Activated CD8-positive, alpha-beta T cell treated with anti-CD3 and anti-CD28 coated beads, Interleukin-2, amount 10 ng/mL, durations not matched to agents 7 days and 5 days (primary cell): ENCODE measurements around the gene ACP4. TPM values are rescaled to one million over a fixed set of nuclear protein-coding genes. Genes with fewer than 3 reads are reported as not detected.
A peak's percentile ranks its signal among the peaks of the same experiment; 100 is the strongest.

Experiments used
- ATAC-seq: fragments of 150-1000 bp; cut with Tn5 transposase; one replicate; pipeline ENCODE4 v1.10.0; 2021; ENCODE audit warnings: moderate library complexity
- CTCF ChIA-PET: fragments of 350-600 bp; sonication (Branson Sonifier 250); formaldehyde crosslinking; loops from one replicate; lab custom pipeline; 2021; ENCODE audit warnings: antibody characterized with exemption; lab: Charles Lee
- POLR2A ChIA-PET: fragments of 350-600 bp; sonication (Branson Sonifier 250); formaldehyde crosslinking; loops from one replicate; lab custom pipeline; 2021; ENCODE audit warnings: antibody characterized with exemption; lab: Charles Lee
- DNase-seq: peaks from one replicate; pipeline ENCODE4 v3.0.0-alpha.2; 2020
- H3K27ac Mint-ChIP-seq: one replicate; pipeline ENCODE4 v1.8.0; 2021; ENCODE audit warnings: mild to moderate bottlenecking, mixed read lengths
- H3K27me3 Mint-ChIP-seq: one replicate; pipeline ENCODE4 v1.8.0; 2021; ENCODE audit warnings: low read depth, mixed read lengths
- H3K36me3 Mint-ChIP-seq: one replicate; pipeline ENCODE4 v1.8.0; 2021; ENCODE audit warnings: low read depth, mixed read lengths
- H3K4me1 Mint-ChIP-seq: one replicate; pipeline ENCODE4 v1.8.0; 2021; ENCODE audit warnings: low read depth, mixed read lengths
- H3K4me3 Mint-ChIP-seq: one replicate; pipeline ENCODE4 v1.8.0; 2021; ENCODE audit warnings: mild to moderate bottlenecking, mixed read lengths
- H3K9me3 Mint-ChIP-seq: one replicate; pipeline ENCODE4 v1.8.0; 2022; ENCODE audit warnings: mixed read lengths; ENCODE audit not compliant: insufficient read depth
- total RNA-seq, 2 experiments: library from RNA; stranded (reverse); gene quantifications; one replicate each; pipeline ENCODE4 v1.2.3, GENCODE V29; 2021

Gene ACP4
- total RNA-seq, 2 experiments from 2014 or later = not detected

- DNase-seq (no peak), ATAC-seq (no peak)
- Mint-ChIP-seq H3K27me3 (peaks cover 11% of the 10 kb centered on the region), H3K9me3 (no peaks in the 10 kb centered on the region), H3K4me3 (no peak overlapping the region), H3K4me1 (peaks cover 3% of the 10 kb centered on the region), H3K27ac (no peak overlapping the region), H3K36me3 (no peaks in the 10 kb centered on the region)
- CTCF ChIA-PET = interaction anchor here (1.0 kb wide), 1 partner anchor 10 kb away, joined by 3 read pairs; no protein-coding TSS in a partner anchor
- POLR2A ChIA-PET = no interaction called here
These were observed 40.2 kb downstream of the ACP4 start for GRCh38 chr19:50830266-50831025.

GRCh38 chr19:50831026-50831396, 40.8 kb downstream of the ACP4 start:
- Mint-ChIP-seq H3K4me1 (peaks cover 6% of the 10 kb centered on the region), H3K36me3 (no peaks in the 10 kb centered on the region), H3K27me3 (peaks cover 11% of the 10 kb centered on the region), H3K27ac (no peak overlapping the region), H3K9me3 (no peaks in the 10 kb centered on the region), H3K4me3 (no peak overlapping the region)
- DNase-seq (no peak), ATAC-seq (no peak)
- POLR2A ChIA-PET = no interaction called here
- CTCF ChIA-PET = interaction anchor here (1.0 kb wide), 1 partner anchor 10 kb away, joined by 3 read pairs; no protein-coding TSS in a partner anchor

- Mint-ChIP-seq H3K9me3 (no peaks in the 10 kb centered on the region), H3K36me3 (no peaks in the 10 kb centered on the region), H3K4me3 (no peak overlapping the region), H3K27me3 (peaks cover 20% of the 10 kb centered on the region), H3K27ac (no peak overlapping the region), H3K4me1 (peaks cover 14% of the 10 kb centered on the region)
- POLR2A ChIA-PET = interaction anchor here (1.3 kb wide), 1 partner anchor 28 kb away, joined by 4 read pairs; no protein-coding TSS in a partner anchor
- DNase-seq (no peak), ATAC-seq (no peak)
- CTCF ChIA-PET = no interaction called here
These were observed 42.5 kb downstream of the ACP4 start for GRCh38 chr19:50832666-50833065.

GRCh38 chr19:50833117-50833801, 43.0 kb downstream of the ACP4 start, which contains the start of gene KLK15:
Gene KLK15 (minus strand): TSS chr19:50833574. CDS start chr19:50831492, 2,082 bp downstream.
- POLR2A ChIA-PET = interaction anchor here (1.3 kb wide), 1 partner anchor 28 kb away, joined by 4 read pairs; no protein-coding TSS in a partner anchor
- peaks cover 16% of the 10 kb centered on the region for H3K4me1 Mint-ChIP-seq
- no peak for DNase-seq
- no peaks in the 10 kb centered on the region for H3K9me3 Mint-ChIP-seq
- no peak for ATAC-seq
- CTCF ChIA-PET = no interaction called here
- no peaks in the 10 kb centered on the region for H3K36me3 Mint-ChIP-seq
- H3K4me3 Mint-ChIP-seq = no peak within 1 kb of the TSS
- H3K27ac Mint-ChIP-seq = no peak within 1 kb of the TSS
- peaks cover 20% of the 10 kb centered on the region for H3K27me3 Mint-ChIP-seq

- CTCF ChIA-PET = no interaction called here
These were observed 43.6 kb downstream of the ACP4 start for GRCh38 chr19:50833802-50834167.

GRCh38 chr19:50835103-50835784, 45.0 kb downstream of the ACP4 start:
- ATAC-seq = no peak
- H3K9me3 Mint-ChIP-seq = no peaks in the 10 kb centered on the region

More at GRCh38 chr19:50833802-50834167, 43.6 kb downstream of the ACP4 start:
- DNase-seq (no peak), ATAC-seq (no peak)
- Mint-ChIP-seq H3K36me3 (no peaks in the 10 kb centered on the region), H3K27me3 (peaks cover 20% of the 10 kb centered on the region), H3K4me1 (peaks cover 18% of the 10 kb centered on the region), H3K4me3 (no peak overlapping the region), H3K9me3 (no peaks in the 10 kb centered on the region), H3K27ac (no peak overlapping the region)
- POLR2A ChIA-PET = interaction anchor here (1.3 kb wide), 1 partner anchor 29 kb away, joined by 4 read pairs; no protein-coding TSS in a partner anchor

GRCh38 chr19:50835785-50836542, 45.7 kb downstream of the ACP4 start:
- DNase-seq (peak; percentile 78), ATAC-seq (peak; percentile 95)
- Mint-ChIP-seq H3K9me3 (no peaks in the 10 kb centered on the region), H3K27me3 (peaks cover 20% of the 10 kb centered on the region), H3K27ac (no peak overlapping the region), H3K4me1 (peaks cover 18% of the 10 kb centered on the region), H3K36me3 (no peaks in the 10 kb centered on the region), H3K4me3 (peak overlapping the region; percentile 73)
- ChIA-PET POLR2A (no interaction called here), CTCF (no interaction called here)

More at GRCh38 chr19:50835103-50835784, 45.0 kb downstream of the ACP4 start:
- Mint-ChIP-seq H3K36me3 (no peaks in the 10 kb centered on the region), H3K27me3 (peaks cover 20% of the 10 kb centered on the region), H3K4me1 (peaks cover 18% of the 10 kb centered on the region), H3K4me3 (peak overlapping the region; percentile 73), H3K27ac (no peak overlapping the region)
- no peak for DNase-seq
- CTCF ChIA-PET = interaction anchor here (1.2 to 1.3 kb wide), 2 partner anchors 87 to 298 kb away, joined by 3 read pairs; no protein-coding TSS in a partner anchor
- POLR2A ChIA-PET = no interaction called here

GRCh38 chr19:50836543-50837195, 46.5 kb downstream of the ACP4 start:
- Mint-ChIP-seq H3K4me1 (peaks cover 18% of the 10 kb centered on the region), H3K9me3 (no peaks in the 10 kb centered on the region), H3K27me3 (peaks cover 22% of the 10 kb centered on the region), H3K4me3 (peak overlapping the region; percentile 73), H3K27ac (no peak overlapping the region), H3K36me3 (no peaks in the 10 kb centered on the region)
- DNase-seq (no peak), ATAC-seq (no peak)
- ChIA-PET CTCF (no interaction called here), POLR2A (no interaction called here)

- H3K9me3 Mint-ChIP-seq = no peaks in the 10 kb centered on the region
- no peak for ATAC-seq
- H3K27me3 Mint-ChIP-seq = peaks cover 22% of the 10 kb centered on the region
- ChIA-PET POLR2A (no interaction called here), CTCF (no interaction called here)
- peak overlapping the region; percentile 24 for H3K4me3 Mint-ChIP-seq
- H3K4me1 Mint-ChIP-seq = peaks cover 18% of the 10 kb centered on the region
- DNase-seq = no peak
- no peaks in the 10 kb centered on the region for H3K36me3 Mint-ChIP-seq
- no peak overlapping the region for H3K27ac Mint-ChIP-seq
These were observed 47.1 kb downstream of the ACP4 start for GRCh38 chr19:50837300-50837699.

- no peaks in the 10 kb centered on the region for H3K36me3 Mint-ChIP-seq
- peaks cover 18% of the 10 kb centered on the region for H3K4me1 Mint-ChIP-seq
- H3K4me3 Mint-ChIP-seq = no peak overlapping the region
- no peak for ATAC-seq
- H3K9me3 Mint-ChIP-seq = peaks cover under 1% of the 10 kb centered on the region
- POLR2A ChIA-PET = no interaction called here
- peaks cover 22% of the 10 kb centered on the region for H3K27me3 Mint-ChIP-seq
- no peak for DNase-seq
- CTCF ChIA-PET = interaction anchor here (1.0 to 1.2 kb wide), 2 partner anchors 13 to 84 kb away, joined by 3 read pairs; no protein-coding TSS in a partner anchor
- no peak overlapping the region for H3K27ac Mint-ChIP-seq
These were observed 48.0 kb downstream of the ACP4 start for GRCh38 chr19:50838239-50838638.
